Suppressor macrophage treated with lipopolysaccharide for 4 hours (primary cell): Measurements from ENCODE around the gene LZTS2.

Experiments used
- DNase-seq: peaks from one replicate; pipeline ENCODE4 v3.0.0-alpha.2; 2020

LZTS2 gene

GRCh38 chr10:101014966-101015581 is 15.5 kb downstream of the LZTS2 start:
- DNase-seq, result peak; percentile 55

GRCh38 chr10:101015582-101015973 is 16.0 kb downstream of the LZTS2 start:
- DNase-seq, result no peak

DNA sequence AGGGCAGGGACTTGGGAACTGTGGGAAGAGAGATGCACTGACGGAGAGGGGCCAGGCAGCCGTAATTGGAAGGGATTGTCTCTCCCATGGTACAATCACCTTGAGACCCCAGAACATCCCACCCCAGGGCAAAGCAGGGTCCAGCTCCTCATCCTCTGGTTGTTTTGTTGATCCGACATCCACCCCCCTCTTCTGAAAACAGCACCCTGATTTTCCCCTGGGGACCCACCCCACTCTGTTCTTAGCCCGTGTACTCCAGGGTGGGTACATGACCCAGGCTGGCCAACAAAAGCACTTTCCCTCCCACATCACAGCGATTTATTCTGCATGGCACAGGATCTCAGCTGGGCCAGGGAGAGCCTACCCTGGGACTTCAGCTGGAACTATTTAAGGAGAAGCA is 17.2 kb downstream of the LZTS2 start:
- DNase-seq, result no peak

DNA sequence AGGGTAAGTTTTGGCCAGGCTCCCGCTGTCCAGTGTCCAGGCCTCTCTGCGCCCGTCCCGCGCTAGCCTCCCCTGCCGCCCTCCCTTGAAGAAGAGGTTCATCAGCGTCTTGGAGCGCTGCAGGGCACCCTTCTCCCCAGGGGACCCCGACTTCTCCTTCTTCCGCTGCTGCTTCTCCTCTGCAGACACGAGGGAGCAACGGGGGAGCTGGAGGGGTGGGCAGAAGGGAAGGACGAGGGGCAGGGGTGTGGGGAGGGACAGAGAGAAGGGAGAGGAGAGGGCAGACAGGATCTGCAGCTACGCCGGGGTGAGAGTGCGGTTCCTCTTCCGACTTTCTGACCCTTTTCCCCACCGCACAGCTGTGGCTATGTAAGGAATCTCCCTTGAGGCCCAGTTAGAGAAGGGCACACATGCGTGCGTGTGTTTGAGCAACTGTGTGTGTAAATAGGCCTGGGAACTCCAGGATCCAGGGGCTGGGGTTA is 18.6 kb downstream of the LZTS2 start:
- DNase-seq, result peak; percentile 72

GRCh38 chr10:101018600-101019439 is 19.2 kb downstream of the LZTS2 start:
- peak; percentile 89 for DNase-seq

- no peak for DNase-seq
Measured at GRCh38 chr10:101019440-101019703, 19.8 kb downstream of the LZTS2 start.

DNA sequence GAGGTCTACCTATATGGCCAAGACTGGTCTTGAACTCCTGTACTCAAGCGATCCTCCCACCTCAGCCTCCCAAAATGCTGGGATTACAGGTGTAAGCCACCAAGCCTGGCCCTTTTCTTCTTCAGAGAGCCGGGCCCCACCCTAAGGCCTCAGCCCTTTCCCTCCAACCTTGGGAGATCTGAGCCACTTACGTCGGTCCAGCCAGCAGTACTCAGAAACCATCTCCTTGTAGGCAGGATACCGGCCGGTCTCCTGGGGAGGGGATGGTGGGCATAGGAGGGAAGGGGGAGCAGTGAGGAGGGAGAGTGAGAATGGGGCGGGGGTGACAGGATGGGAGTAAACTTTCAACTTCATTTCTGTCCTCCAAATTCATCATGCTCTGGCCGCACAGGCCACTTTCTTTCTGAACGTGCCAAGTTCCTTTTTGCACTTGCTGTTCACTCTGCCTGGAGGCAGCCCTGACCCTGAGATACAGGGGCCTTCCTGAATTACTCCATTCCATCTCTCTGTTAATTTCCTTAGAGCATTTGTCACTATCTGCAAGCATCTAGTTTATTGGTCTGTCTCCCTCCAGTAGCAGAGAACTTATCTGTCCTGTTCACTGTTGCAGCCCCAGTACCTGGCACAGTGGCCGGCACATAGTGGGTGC is 20.9 kb downstream of the LZTS2 start:
- peak; percentile 72 for DNase-seq

GRCh38 chr10:101021239-101021638 is 21.6 kb downstream of the LZTS2 start:
- DNase-seq, result no peak

DNA sequence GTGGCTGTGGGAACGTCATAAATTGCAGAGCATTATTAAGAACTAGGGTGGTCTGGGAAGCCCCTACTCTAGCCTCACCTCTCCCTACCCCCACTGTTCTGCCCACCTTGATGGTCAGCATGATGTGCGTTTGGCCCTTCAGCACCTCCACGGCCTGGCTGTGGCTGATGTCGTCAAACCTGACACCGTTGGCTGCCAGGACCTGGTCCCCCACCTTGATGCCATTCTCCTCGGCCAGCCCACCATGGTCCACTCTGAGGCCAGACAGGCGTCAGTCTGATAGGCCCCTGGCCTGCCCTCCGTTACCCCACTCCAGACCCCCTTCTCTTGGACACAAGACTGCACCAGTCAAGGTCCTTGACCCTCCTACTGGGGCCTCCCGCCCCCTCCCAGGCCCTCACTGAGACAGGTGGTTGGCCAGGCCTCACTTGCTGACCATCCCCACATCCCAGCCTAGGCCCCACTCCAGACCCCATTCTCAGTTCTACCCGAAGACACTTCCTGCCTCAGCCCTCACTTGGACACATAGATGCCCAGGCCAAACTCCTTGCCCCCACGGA is 22.2 kb downstream of the LZTS2 start:
- DNase-seq, result no peak

DNA sequence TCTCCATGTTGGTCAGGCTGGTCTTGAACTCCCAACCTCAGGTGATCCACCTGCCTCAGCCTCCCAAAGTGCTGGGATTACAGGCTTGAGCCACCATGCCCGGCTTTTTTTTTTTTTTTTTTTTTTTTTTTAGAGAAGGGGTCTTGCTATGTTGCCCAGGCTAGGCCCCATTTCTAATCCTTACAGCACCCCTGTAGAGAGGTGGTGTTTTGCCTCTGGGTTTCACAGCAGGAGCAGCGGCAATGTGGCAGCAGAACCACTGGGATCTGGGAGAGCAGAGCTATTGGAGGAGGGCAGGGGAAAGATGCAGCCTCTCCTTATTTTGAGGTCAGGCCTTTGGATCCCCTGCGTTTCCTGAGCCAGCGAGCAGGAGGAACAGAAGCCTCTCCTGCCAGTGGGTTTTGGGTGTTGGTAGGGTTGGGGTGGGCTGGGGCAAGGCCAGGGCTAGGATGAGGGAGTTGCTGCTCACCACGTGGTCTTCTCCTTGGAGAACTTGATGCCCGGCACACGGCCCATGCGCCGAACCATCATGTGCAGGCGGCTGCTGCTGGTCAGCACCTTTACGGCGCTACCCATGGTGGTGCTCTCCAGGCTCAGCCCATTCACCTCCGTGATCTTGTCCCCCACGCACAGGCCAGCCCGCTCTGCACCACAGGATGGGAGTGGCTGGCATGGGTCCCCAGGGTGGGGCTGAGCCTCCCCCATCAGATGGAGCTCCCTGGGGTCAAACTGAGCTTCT is 23.5 kb downstream of the LZTS2 start:
- no peak for DNase-seq

GRCh38 chr10:101027106-101027720 is 27.6 kb downstream of the LZTS2 start:
- peak; percentile 59 for DNase-seq

DNA sequence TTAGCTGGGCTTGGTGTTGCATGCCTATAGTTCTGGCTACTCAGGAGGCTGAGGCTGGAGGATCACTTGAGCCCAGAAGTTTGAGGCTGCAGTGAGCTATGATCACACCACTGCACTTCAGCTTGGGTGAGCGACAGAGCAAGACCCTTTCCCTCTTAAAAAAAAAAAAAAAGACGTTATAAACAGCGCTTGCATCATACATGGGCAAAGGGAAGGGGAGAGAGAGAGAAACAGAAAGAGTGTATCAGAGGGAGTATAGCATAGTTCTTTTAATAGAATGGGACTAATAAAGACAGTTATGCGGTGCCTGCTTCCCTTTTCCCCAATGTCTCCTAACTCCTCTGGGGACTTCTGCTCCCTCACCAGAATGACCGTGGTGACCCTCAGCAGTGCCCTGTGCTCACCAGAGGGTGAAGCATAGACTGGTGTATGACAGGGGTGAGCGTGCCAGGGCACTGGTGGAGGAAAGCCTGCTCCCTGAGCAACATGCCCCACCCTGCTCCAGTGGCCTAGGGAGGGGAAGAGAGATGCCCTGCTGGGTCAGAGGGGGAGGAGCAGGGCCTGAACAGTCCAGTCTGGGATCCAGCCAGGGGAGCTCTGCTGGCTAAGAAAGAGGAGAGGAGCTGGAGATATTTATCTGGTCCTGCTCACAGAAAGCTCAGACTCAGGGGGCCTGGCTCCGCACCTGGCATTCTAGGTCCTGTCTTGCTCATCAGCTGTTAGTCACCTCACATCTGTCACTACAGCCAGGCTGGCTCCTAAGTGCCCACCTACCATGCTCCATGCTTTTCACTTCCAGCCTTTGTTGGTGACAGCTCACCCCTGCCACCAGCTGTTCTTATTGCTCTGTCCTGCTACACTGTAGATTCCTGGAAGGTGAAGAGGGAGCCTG is 29.1 kb downstream of the LZTS2 start:
- DNase-seq, result peak; percentile 90

GRCh38 chr10:101029520-101030295 is 30.1 kb downstream of the LZTS2 start:
- DNase-seq, result no peak

DNA sequence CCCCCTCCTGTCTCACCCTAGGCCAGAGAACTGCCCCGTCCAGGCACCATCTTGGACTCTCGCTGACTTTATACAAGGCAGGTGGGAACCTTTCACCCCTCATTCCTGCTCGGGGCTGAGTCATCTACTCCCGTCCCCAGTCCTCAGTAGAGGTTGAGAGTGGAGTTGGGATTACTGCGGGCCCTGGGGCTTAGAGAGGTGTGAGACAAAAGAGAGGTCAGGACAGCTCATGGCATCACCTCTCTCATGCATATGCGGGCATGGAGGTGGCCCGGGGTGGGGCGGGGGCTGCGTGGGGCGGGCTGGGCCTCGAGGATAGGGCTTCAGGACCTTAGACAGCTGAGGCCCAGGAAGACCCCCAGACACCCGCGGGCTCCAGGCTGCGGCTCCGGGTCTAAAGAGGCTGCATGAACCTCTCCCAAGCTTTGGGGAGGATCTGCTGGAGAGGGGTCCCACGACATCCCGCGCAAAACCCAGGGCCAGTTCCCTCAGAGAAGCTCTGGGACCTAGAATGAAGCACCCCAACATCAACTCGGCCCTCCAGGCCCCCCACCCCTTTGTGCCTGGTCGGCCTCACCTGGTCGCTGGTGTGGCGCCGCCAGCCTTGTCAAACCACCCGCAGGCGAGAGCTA is 31.0 kb downstream of the LZTS2 start:
- DNase-seq, result no peak

DNA sequence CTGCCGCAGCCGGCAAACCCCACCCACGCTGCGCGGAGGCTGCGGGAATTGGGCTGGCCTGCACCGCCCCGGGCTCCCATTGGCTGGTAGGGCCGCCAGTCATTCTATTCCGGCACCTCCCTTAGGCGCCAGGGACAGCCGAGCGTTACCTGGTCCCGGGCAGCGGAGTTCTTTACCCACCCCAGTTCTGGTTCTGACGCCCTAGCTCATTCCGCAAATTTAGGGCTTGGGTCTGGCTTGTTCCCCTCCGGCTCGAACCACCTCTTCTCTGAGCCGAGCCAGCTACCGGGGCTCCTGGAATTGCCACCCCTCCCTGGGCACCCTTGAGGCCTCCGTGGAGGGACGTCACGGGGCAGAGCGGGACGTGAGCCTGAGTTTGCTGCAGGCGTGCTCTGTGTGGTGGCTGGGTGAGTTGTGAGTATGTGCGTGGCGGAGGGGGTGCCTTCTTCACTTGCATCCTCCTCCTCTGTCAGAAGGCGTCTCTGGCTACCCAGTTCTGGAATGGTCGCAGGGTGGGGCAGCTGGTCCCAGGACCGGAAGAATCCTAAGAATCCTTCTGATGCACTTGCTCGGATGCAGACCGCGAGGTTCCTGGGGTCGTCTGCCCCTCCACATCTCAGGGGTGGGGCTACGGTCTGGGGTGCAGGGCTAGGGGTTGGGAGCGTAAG is 31.7 kb downstream of the LZTS2 start, which contains the start of the genes PDZD7 and SFXN3:
Gene PDZD7, minus strand, starts transcription at position 2 of the 668 bp plus-strand sequence. CDS start 910 bp downstream, outside the sequence.
Gene SFXN3, plus strand, starts transcription at position 107 of the 668 bp plus-strand sequence. CDS start 3,461 bp downstream, outside the sequence.
- peak; percentile 97 for DNase-seq

GRCh38 chr10:101031796-101032636 is 32.4 kb downstream of the LZTS2 start:
- peak; percentile 90 for DNase-seq

GRCh38 chr10:101032637-101033224 is 33.1 kb downstream of the LZTS2 start:
- DNase-seq, result peak; percentile 72

DNA sequence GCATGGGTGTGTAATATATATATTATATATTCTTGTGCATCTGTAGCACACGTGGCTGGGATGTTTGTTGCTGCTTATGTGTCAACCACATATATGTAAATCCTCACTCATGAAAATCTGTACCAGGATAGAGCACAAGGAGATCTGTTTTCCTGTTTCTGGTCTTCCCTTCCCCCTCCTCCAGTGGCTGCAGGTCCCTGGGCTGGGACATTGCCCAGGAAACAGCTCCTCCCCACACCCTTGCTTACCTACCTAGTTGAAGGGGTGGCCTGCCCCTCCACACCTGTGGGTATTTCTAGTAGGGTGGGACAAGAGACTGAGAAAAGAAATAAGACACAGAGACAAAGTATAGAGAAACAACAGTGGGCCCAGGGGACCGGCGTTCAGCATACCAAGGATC is 33.7 kb downstream of the LZTS2 start:
- no peak for DNase-seq
